Colonic mucosa (tissue), 4 donors: ENCODE data around the gene ARHGEF2. TPM values are rescaled to one million over a fixed set of nuclear protein-coding genes. Genes with fewer than 3 reads are reported as not detected.

Source experiments
- DNase-seq: peaks from one replicate; pipeline ENCODE4 v3.0.0-alpha.2; 2020
- H3K27ac ChIP-seq: fragments of 200-600 bp; one replicate; pipeline ENCODE4 v1.8.0; 2021
- H3K27me3 ChIP-seq: fragments of 200-600 bp; one replicate; pipeline ENCODE4 v1.8.0; 2021
- H3K36me3 ChIP-seq: fragments of 200-600 bp; one replicate; pipeline ENCODE4 v1.8.0; 2021
- H3K4me1 ChIP-seq: fragments of 200-600 bp; one replicate; pipeline ENCODE4 v1.8.0; 2021; ENCODE audit warnings: mild to moderate bottlenecking
- H3K4me3 ChIP-seq: fragments of 200-600 bp; one replicate; pipeline ENCODE4 v1.8.0; 2021
- H3K9ac ChIP-seq, 2 donors: one replicate each; pipeline ENCODE4 v1.7.0; 2013; ENCODE audit warnings: control low read depth in 2 of 2, low read depth in 2 of 2, low read length in 2 of 2
- H3K9me3 ChIP-seq: fragments of 200-600 bp; one replicate; pipeline ENCODE4 v1.8.0; 2021
- intact Hi-C: fragments of 100-400 bp; cut with DNase I; formaldehyde crosslinking; loops from one replicate; pipeline ENCODE4 v1.14.1; 2022
- total RNA-seq, 2 donors: library from RNA; stranded (reverse); fragmentation: NEBNext Ultra II Directional in 1 of 2; extraction: Animal tissue kit (Norgen Biotek cat#: 25700) in 1 of 2; gene quantifications; one replicate each; pipeline ENCODE4 v1.2.1, GENCODE V29; 2021
- TF ChIP-seq, protein P1 (sequence below): fragments of 200-600 bp; IDR thresholded peaks from one replicate; pipeline ENCODE4 v1.8.0; 2022; ENCODE audit warnings: antibody characterized with exemption, mild to moderate bottlenecking
- donor health status: healthy.
- donor health status: DM: no; HTN: no; CAD: no.
- donor health status: DM: no; HTN: no; CAD: no.

Gene ARHGEF2
- total RNA-seq, 2 donors from 2014 or later = 91.9 to 92.6 TPM

DNA sequence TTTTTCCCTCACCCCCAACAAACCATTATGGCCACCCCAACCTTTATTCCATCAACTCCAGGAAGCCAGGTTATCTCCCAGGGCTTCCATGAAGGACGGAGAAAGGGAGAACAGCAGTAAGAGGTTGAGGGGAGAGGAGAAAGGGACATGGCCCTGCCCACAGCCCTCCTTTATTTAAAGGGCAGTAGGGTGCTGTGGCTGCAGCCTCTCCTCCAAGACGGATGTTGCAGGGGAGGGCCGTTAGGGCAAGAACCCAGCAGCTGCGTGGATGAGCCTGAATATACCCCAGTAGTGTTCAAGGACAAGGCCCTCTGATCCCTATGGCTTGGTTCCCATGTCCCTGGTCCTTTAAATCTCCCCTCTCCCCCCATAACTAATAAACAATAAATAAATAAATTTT is 31.1 kb downstream of the ARHGEF2 start:
- H3K27me3 ChIP-seq = no peaks in the 10 kb centered on the region
- H3K9ac ChIP-seq = no peak overlapping the region
- DNase-seq = no peak
- TF ChIP-seq, protein P1, sequence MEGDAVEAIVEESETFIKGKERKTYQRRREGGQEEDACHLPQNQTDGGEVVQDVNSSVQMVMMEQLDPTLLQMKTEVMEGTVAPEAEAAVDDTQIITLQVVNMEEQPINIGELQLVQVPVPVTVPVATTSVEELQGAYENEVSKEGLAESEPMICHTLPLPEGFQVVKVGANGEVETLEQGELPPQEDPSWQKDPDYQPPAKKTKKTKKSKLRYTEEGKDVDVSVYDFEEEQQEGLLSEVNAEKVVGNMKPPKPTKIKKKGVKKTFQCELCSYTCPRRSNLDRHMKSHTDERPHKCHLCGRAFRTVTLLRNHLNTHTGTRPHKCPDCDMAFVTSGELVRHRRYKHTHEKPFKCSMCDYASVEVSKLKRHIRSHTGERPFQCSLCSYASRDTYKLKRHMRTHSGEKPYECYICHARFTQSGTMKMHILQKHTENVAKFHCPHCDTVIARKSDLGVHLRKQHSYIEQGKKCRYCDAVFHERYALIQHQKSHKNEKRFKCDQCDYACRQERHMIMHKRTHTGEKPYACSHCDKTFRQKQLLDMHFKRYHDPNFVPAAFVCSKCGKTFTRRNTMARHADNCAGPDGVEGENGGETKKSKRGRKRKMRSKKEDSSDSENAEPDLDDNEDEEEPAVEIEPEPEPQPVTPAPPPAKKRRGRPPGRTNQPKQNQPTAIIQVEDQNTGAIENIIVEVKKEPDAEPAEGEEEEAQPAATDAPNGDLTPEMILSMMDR = no peak
- no peak overlapping the region for H3K4me3 ChIP-seq
- intact Hi-C loops = no loop called here
- H3K9me3 ChIP-seq = no peaks in the 10 kb centered on the region
- peaks cover 19% of the 10 kb centered on the region for H3K4me1 ChIP-seq
- H3K27ac ChIP-seq = no peak overlapping the region
- H3K36me3 ChIP-seq = peaks cover 31% of the 10 kb centered on the region

DNA sequence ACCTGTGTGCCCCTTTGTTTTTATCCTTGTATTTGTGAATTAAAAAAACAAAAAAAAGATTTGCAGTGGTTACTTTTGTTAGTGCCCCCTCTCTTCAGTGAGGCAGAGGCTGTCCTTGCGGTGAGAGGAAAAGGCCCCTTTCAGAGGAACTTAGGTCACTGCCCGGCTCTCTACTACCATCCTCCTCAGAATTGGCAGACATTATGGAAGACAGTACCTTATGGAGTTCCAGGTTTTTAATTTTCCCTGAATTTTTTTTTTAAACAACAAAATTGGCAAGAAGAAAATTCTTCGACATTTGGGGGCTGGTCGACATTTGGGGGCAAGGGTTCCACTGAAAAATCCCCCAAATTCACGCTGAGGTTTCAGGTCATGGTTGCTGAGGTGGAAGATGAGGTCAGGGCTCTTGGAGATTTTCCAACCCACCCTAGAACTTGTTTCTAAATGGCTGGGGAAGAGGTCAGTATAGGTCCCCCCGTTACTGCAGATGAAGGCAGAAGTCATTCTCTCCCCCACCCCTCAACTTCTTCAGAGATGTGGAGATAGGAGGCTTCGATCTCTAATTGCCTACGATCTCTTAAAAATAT is 31.6 kb downstream of the ARHGEF2 start:
- peaks cover 25% of the 10 kb centered on the region for H3K36me3 ChIP-seq

DNA sequence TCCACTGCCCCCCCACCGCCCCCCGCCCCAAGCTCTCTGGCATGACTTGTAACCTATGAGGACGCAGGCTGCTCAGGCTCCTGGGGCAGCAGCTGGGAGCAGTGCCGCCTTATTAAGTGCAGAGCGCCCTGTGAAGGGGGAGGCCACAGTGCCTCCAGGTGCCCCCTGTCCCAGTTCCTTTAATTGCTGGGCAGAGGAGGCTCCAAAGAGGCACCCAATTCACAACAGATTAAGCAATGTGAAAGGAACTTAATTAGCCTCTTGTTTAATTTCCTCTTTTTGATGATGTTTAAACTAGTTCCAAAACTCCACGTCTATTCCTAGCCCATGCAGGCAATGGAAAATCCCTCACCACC is 33.9 kb downstream of the ARHGEF2 start:
- Histone ChIP-seq H3K27ac (peak overlapping the region; percentile 93), H3K4me1 (peaks cover 38% of the 10 kb centered on the region), H3K4me3 (no peak overlapping the region), H3K9ac (peak overlapping the region in 1 of 2 donors; percentile 41), H3K36me3 (peaks cover 8% of the 10 kb centered on the region), H3K27me3 (no peaks in the 10 kb centered on the region), H3K9me3 (no peaks in the 10 kb centered on the region)
- TF ChIP-seq, protein P1 = no peak
- intact Hi-C loops = no loop called here
- DNase-seq = no peak

More for the DNA sequence above, 31.6 kb downstream of the ARHGEF2 start:
- H3K9me3 ChIP-seq = no peaks in the 10 kb centered on the region
- DNase-seq = no peak
- TF ChIP-seq, protein P1 = no peak
- no peak overlapping the region for H3K9ac ChIP-seq
- intact Hi-C loops = no loop called here
- H3K27me3 ChIP-seq = no peaks in the 10 kb centered on the region
- H3K4me1 ChIP-seq = peaks cover 24% of the 10 kb centered on the region
- peak overlapping the region; percentile 5 for H3K27ac ChIP-seq
- no peak overlapping the region for H3K4me3 ChIP-seq

DNA sequence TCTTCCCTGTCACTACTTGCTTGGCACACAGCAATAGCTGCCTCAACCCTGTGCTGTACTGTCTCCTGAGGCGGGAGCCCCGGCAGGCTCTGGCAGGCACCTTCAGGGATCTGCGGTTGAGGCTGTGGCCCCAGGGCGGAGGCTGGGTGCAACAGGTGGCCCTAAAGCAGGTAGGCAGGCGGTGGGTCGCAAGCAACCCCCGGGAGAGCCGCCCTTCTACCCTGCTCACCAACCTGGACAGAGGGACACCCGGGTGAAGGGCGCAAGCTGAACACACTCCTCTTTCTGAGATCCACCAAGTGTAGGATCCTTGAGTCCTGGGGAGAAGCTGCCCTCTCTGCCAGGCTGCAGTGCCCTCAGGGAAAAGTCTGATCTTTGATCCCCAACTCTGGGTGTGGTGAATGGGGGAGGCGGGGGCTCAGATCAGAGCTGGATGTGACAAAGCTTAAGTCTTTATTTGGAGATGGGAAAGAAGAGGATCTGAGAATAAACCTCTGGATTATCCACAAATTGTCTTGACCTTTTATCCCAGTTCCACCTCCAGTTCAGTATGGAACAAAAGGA is 35.7 kb downstream of the ARHGEF2 start:
- Histone ChIP-seq H3K4me1 (peaks cover 38% of the 10 kb centered on the region), H3K9ac (peak overlapping the region; percentile 54 to 81), H3K27me3 (no peaks in the 10 kb centered on the region), H3K9me3 (no peaks in the 10 kb centered on the region), H3K36me3 (no peaks in the 10 kb centered on the region), H3K4me3 (peak overlapping the region; percentile 27), H3K27ac (peak overlapping the region; percentile 93)
- intact Hi-C loops = no loop called here
- DNase-seq = peak; percentile 87
- TF ChIP-seq, protein P1 = no peak

DNA sequence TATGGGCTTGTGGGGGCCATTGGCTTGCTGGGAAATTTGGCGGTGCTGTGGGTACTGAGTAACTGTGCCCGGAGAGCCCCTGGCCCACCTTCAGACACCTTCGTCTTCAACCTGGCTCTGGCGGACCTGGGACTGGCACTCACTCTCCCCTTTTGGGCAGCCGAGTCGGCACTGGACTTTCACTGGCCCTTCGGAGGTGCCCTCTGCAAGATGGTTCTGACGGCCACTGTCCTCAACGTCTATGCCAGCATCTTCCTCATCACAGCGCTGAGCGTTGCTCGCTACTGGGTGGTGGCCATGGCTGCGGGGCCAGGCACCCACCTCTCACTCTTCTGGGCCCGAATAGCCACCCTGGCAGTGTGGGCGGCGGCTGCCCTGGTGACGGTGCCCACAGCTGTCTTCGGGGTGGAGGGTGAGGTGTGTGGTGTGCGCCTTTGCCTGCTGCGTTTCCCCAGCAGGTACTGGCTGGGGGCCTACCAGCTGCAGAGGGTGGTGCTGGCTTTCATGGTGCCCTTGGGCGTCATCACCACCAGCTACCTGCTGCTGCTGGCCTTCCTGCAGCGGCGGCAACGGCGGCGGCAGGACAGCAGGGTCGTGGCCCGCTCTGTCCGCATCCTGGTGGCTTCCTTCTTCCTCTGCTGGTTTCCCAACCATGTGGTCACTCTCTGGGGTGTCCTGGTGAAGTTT is 36.4 kb downstream of the ARHGEF2 start:
- H3K27ac ChIP-seq = peak overlapping the region; percentile 93
- no peak for DNase-seq
- TF ChIP-seq, protein P1 = no peak
- peak overlapping the region; percentile 27 for H3K4me3 ChIP-seq
- no peaks in the 10 kb centered on the region for H3K9me3 ChIP-seq
- intact Hi-C loops = no loop called here
- no peaks in the 10 kb centered on the region for H3K36me3 ChIP-seq
- H3K9ac ChIP-seq = peak overlapping the region; percentile 54 to 81
- no peaks in the 10 kb centered on the region for H3K27me3 ChIP-seq
- peaks cover 38% of the 10 kb centered on the region for H3K4me1 ChIP-seq
